Stomach (tissue), 4 donors: Measurements from ENCODE around the gene BET1L.

Experiments
- EP300 ChIP-seq: sonication (generic); formaldehyde crosslinking; IDR thresholded peaks from one replicate; pipeline ENCODE4 v1.6.1; 2017; ENCODE audit warnings: antibody characterized with exemption
- POLR2A ChIP-seq, 4 donors: fragments of 450-650 bp; IDR thresholded peaks; one replicate each; pipeline ENCODE4 v1.6.1; 2016; ENCODE audit warnings: antibody characterized with exemption in 4 of 4, control low read depth in 2 of 4, mild to moderate bottlenecking in 1 of 4, moderate library complexity in 1 of 4
- POLR2AphosphoS5 ChIP-seq, 3 donors: sonication (generic); formaldehyde crosslinking; IDR thresholded peaks; one replicate each; pipeline ENCODE4 v1.6.1; 2016; ENCODE audit warnings: antibody characterized with exemption in 3 of 3
- TF ChIP-seq, protein P1 (sequence below), 7 experiments: fragments of 450-650 bp in 4 of 7; fragments of 200-600 bp in 3 of 7; sonication (generic) in 3 of 7; IDR thresholded peaks; one replicate each; pipeline ENCODE4 v1.5.1; 2016 to 2019; ENCODE audit warnings: antibody characterized with exemption in 7 of 7, control low read depth in 2 of 7, mild to moderate bottlenecking in 1 of 7

DNA sequence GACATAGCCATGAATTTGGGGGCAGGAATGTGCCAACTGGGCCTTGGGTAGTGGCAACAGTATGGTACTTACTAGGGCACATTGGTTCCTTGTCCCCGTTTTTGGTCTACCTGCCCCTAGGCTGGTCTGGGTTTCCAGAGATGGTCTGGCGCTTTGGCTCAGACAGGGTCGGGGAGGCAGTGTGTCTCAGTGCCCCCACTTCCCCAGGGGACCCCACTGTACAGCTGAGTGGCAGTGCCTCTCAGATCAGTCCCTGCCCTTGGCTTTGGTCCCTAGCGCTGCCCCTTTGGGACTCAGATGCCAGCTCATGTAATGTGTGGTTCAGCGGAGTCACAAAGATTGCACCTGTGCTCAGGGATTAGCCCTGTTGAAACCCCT, 3.6 kb upstream of the BET1L start:
- TF ChIP-seq POLR2A (IDR thresholded peaks at IDR 0.05) (no peak), EP300 (no peak), POLR2AphosphoS5 (IDR thresholded peaks at IDR 0.05) (no peak)
- TF ChIP-seq, protein P1, sequence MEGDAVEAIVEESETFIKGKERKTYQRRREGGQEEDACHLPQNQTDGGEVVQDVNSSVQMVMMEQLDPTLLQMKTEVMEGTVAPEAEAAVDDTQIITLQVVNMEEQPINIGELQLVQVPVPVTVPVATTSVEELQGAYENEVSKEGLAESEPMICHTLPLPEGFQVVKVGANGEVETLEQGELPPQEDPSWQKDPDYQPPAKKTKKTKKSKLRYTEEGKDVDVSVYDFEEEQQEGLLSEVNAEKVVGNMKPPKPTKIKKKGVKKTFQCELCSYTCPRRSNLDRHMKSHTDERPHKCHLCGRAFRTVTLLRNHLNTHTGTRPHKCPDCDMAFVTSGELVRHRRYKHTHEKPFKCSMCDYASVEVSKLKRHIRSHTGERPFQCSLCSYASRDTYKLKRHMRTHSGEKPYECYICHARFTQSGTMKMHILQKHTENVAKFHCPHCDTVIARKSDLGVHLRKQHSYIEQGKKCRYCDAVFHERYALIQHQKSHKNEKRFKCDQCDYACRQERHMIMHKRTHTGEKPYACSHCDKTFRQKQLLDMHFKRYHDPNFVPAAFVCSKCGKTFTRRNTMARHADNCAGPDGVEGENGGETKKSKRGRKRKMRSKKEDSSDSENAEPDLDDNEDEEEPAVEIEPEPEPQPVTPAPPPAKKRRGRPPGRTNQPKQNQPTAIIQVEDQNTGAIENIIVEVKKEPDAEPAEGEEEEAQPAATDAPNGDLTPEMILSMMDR (IDR thresholded peaks at IDR 0.05): no peak
